CD14-positive monocyte (primary cell): ENCODE results near the gene RMI2. TPM values are rescaled to one million over a fixed set of nuclear protein-coding genes. Genes with fewer than 3 reads are reported as not detected.

ENCODE experiments used
- DNase-seq, 3 donors: peaks; one replicate each; pipeline ENCODE4 v3.0.0-alpha.2; 2011 to 2022
- H2AFZ ChIP-seq: 2 replicates; pipeline ENCODE4 v1.6.0; 2012; ENCODE audit warnings: mild to moderate bottlenecking, low read depth, low read length, inconsistent platforms; ENCODE audit not compliant: insufficient read depth, poor library complexity, severe bottlenecking
- H3K27ac ChIP-seq, 2 donors: 1 replicate in 1 of 2; 2 replicates in 1 of 2; pipeline ENCODE4 v1.5.1; 2012 to 2013; ENCODE audit warnings: low read length in 2 of 2, control low read depth in 1 of 2, inconsistent platforms in 1 of 2, low read depth in 1 of 2, mild to moderate bottlenecking in 1 of 2
- H3K27me3 ChIP-seq, 2 donors: one replicate each; pipeline versions ENCODE4 v1.6.0 to v1.6.1; 2011 to 2013; ENCODE audit warnings: low read length in 2 of 2; ENCODE audit not compliant: control insufficient read depth in 2 of 2, insufficient read depth in 2 of 2
- H3K36me3 ChIP-seq, 2 donors: replicated peaks in 1 of 2; 1 replicate in 1 of 2; 2 replicates in 1 of 2; pipeline versions ENCODE4 v1.5.1 to v1.6.1; 2012 to 2013; ENCODE audit warnings: low read length in 2 of 2, control low read depth in 1 of 2, inconsistent platforms in 1 of 2, mild to moderate bottlenecking in 1 of 2; ENCODE audit not compliant: insufficient read depth in 2 of 2, control insufficient read depth in 1 of 2
- H3K4me1 ChIP-seq, 2 donors: 1 replicate in 1 of 2; 2 replicates in 1 of 2; pipeline versions ENCODE4 v1.5.1 to v1.6.1; 2012 to 2013; ENCODE audit warnings: low read length in 2 of 2, control low read depth in 1 of 2, inconsistent platforms in 1 of 2, mild to moderate bottlenecking in 1 of 2, moderate library complexity in 1 of 2; ENCODE audit not compliant: insufficient read depth in 2 of 2, control insufficient read depth in 1 of 2
- H3K4me2 ChIP-seq: replicated peaks from 2 replicates; pipeline ENCODE3; 2012; ENCODE audit warnings: low read length, moderate library complexity, mild to moderate bottlenecking; ENCODE audit not compliant: poor library complexity, severe bottlenecking; ENCODE audit errors: extremely low read depth
- H3K4me3 ChIP-seq, 3 experiments: fragments of 200-600 bp in 1 of 3; sonication (generic) in 1 of 3; replicated peaks in 1 of 3; 1 replicate in 2 of 3; 2 replicates in 1 of 3; pipeline ENCODE4 v1.5.1; 2011 to 2013; ENCODE audit warnings: low read length in 3 of 3, mild to moderate bottlenecking in 3 of 3, control low read depth in 2 of 3, low read depth in 2 of 3, inconsistent platforms in 1 of 3, moderate library complexity in 1 of 3
- H3K79me2 ChIP-seq: 2 replicates; pipeline ENCODE4 v1.6.0; 2012; ENCODE audit warnings: mild to moderate bottlenecking, control low read depth, inconsistent platforms, low read length, moderate library complexity; ENCODE audit not compliant: insufficient read depth
- H3K9ac ChIP-seq: 2 replicates; pipeline ENCODE4 v1.6.0; 2017; ENCODE audit warnings: low read length, mild to moderate bottlenecking; ENCODE audit not compliant: insufficient read depth, poor library complexity, severe bottlenecking
- H3K9me3 ChIP-seq, 2 donors: replicated peaks in 1 of 2; 1 replicate in 1 of 2; 2 replicates in 1 of 2; pipeline versions ENCODE4 v1.5.1 to v1.6.1; 2012 to 2013; ENCODE audit warnings: low read length in 2 of 2, control low read depth in 1 of 2; ENCODE audit not compliant: control insufficient read depth in 1 of 2, insufficient read depth in 1 of 2
- H4K20me1 ChIP-seq: 2 replicates; pipeline ENCODE4 v1.6.0; 2012; ENCODE audit warnings: mild to moderate bottlenecking, low read length, control low read depth, moderate library complexity; ENCODE audit not compliant: insufficient read depth
- H3K27ac Mint-ChIP-seq, 7 donors: one replicate each; pipeline ENCODE4 v1.8.0; 2020; ENCODE audit warnings: mild to moderate bottlenecking in 7 of 7, mixed read lengths in 7 of 7, moderate library complexity in 6 of 7, inconsistent platforms in 2 of 7
- H3K27me3 Mint-ChIP-seq, 3 donors: one replicate each; pipeline ENCODE4 v1.8.0; 2021 to 2022; ENCODE audit warnings: low read depth in 3 of 3, mild to moderate bottlenecking in 3 of 3, mixed read lengths in 3 of 3, moderate library complexity in 3 of 3, inconsistent platforms in 1 of 3
- H3K36me3 Mint-ChIP-seq, 2 donors: one replicate each; pipeline ENCODE4 v1.8.0; 2020; ENCODE audit warnings: mixed read lengths in 2 of 2, inconsistent platforms in 1 of 2, mild to moderate bottlenecking in 1 of 2
- H3K4me1 Mint-ChIP-seq: one replicate; pipeline ENCODE4 v1.8.0; 2020; ENCODE audit warnings: mild to moderate bottlenecking, mixed read lengths
- H3K4me3 Mint-ChIP-seq, 2 donors: one replicate each; pipeline ENCODE4 v1.8.0; 2020; ENCODE audit warnings: mild to moderate bottlenecking in 2 of 2, mixed read lengths in 2 of 2, moderate library complexity in 1 of 2
- H3K9me3 Mint-ChIP-seq, 7 donors: one replicate each; pipeline ENCODE4 v1.8.0; 2020 to 2022; ENCODE audit warnings: mixed read lengths in 7 of 7, mild to moderate bottlenecking in 6 of 7, moderate library complexity in 6 of 7, inconsistent platforms in 2 of 7
- WGBS: methylation state at CpG from one replicate; pipeline ENCODE4 v1.1.5; 2013; ENCODE audit warnings: missing lambda C conversion rate; ENCODE audit not compliant: insufficient coverage; 5-methylcytosine and 5-hydroxymethylcytosine counted together
- intact Hi-C, 2 donors: fragments of 100-400 bp; cut with micrococcal nuclease; formaldehyde crosslinking; loops; one replicate each; pipeline versions ENCODE4 v1.15.0 to v1.15.1; 2023
- polyA plus RNA-seq, 3 donors: library from polyadenylated mRNA; depleted of rRNA in 1 of 3; unstranded in 2 of 3; stranded (reverse) in 1 of 3; fragments of 300-500 nt in 2 of 3; fragments of >200 nt in 1 of 3; fragmentation: Illumina TruSeq in 2 of 3; gene quantifications; 1 replicate in 2 of 3; 2 replicates in 1 of 3; pipeline ENCODE4 v1.2.3, GENCODE V29; 2012 to 2021
- TF ChIP-seq, protein P1 (sequence below): fragments of 200-600 bp; IDR thresholded peaks from one replicate; pipeline ENCODE4 v1.8.0; 2022; ENCODE audit warnings: antibody characterized with exemption, mild to moderate bottlenecking

Gene RMI2
- polyA plus RNA-seq, 3 donors = 0.17 to 0.24 (median 0.23) TPM

DNA sequence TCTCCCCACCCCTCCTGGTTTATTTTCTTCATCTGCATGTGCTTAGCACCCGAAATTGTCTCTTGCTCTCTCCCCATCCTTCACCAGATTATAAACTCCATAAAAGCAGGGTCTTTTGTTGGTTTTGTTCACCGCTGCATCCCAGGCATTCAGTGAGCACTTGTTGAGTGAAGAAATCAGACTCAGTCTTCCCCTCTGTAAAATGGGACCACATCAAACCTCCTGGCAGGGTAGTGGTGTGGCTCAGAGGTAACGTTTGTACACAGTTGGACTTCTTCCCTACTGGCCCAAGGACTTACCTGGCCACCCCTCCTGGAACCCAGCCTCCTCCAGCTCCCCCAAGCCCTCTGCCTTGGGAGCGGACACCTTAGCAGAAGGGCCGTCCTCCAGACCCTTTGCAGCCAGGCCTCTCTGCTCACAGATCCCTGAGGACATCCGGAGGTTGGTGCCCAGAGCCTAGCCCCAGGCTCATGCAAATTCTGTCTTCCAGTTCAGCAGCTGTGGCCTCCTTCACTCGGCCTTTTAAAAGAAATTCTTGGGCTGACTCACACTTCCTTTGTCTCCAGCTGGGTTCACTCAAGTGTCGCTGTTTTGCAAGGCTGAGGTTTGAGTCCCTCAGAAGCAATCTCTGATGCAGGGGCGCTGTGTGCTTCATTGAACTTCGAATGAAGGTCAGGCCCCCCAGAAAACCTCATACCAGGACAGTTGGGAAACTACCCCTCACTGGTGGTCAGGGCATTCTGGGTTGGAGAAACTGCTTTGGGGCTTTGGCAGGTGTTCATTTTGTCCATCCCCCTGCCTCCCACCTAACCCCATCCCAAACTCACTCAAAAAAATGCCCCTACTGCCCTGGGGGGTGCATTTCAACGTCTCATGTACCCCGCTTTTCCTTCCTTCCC, 16.8 kb upstream of the RMI2 start:
- Mint-ChIP-seq H3K4me3 (peak overlapping the region; percentile 53 to 90), H3K36me3 (peaks cover 5 to 13% of the 10 kb centered on the region in 2 donors), H3K27ac (peak overlapping the region in 6 of 7 donors; percentile 68 to 84 (median 74)), H3K27me3 (peaks cover 23 to 57% (median 24%) of the 10 kb centered on the region in 3 donors), H3K4me1 (peaks cover 52% of the 10 kb centered on the region), H3K9me3 (peaks cover 0 to 9% (median 3%) of the 10 kb centered on the region in 7 donors)
- Histone ChIP-seq H4K20me1 (no peaks in the 10 kb centered on the region), H3K9ac (no peak overlapping the region), H3K36me3 (no peaks in the 10 kb centered on the region), H3K4me2 (peak overlapping the region; percentile 53), H3K27ac (peak overlapping the region in 1 of 2 donors; percentile 10), H2AFZ (no peak overlapping the region), H3K27me3 (peaks cover 0 to 6% of the 10 kb centered on the region in 2 donors), H3K4me3 (peak overlapping the region in 1 of 3 experiments; percentile 59), H3K9me3 (no peaks in the 10 kb centered on the region), H3K79me2 (no peaks in the 10 kb centered on the region), H3K4me1 (peaks cover 42 to 50% of the 10 kb centered on the region in 2 donors)
- TF ChIP-seq, protein P1, sequence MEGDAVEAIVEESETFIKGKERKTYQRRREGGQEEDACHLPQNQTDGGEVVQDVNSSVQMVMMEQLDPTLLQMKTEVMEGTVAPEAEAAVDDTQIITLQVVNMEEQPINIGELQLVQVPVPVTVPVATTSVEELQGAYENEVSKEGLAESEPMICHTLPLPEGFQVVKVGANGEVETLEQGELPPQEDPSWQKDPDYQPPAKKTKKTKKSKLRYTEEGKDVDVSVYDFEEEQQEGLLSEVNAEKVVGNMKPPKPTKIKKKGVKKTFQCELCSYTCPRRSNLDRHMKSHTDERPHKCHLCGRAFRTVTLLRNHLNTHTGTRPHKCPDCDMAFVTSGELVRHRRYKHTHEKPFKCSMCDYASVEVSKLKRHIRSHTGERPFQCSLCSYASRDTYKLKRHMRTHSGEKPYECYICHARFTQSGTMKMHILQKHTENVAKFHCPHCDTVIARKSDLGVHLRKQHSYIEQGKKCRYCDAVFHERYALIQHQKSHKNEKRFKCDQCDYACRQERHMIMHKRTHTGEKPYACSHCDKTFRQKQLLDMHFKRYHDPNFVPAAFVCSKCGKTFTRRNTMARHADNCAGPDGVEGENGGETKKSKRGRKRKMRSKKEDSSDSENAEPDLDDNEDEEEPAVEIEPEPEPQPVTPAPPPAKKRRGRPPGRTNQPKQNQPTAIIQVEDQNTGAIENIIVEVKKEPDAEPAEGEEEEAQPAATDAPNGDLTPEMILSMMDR = no peak
- 7% methylated on average over 7 of the region's 12 CpGs for WGBS
- intact Hi-C loops = no loop called here
- DNase-seq = peak; percentile 71 to 82 (median 77)

GRCh38 chr16:11329071-11329491, 16.2 kb upstream of the RMI2 start:
- intact Hi-C loops = no loop called here
- H3K4me3 Mint-ChIP-seq = peak overlapping the region; percentile 53 to 90
- WGBS = no CpG with 5 or more reads among the region's 6 CpGs
- TF ChIP-seq, protein P1 = no peak
- H3K4me1 Mint-ChIP-seq = peaks cover 52% of the 10 kb centered on the region
- Histone ChIP-seq H3K27ac (no peak overlapping the region), H4K20me1 (no peaks in the 10 kb centered on the region), H3K4me3 (peak overlapping the region in 1 of 3 experiments; percentile 59), H3K27me3 (peaks cover 0 to 7% of the 10 kb centered on the region in 2 donors), H3K9me3 (no peaks in the 10 kb centered on the region), H3K4me1 (peaks cover 42 to 50% of the 10 kb centered on the region in 2 donors), H3K4me2 (peak overlapping the region; percentile 53), H2AFZ (no peak overlapping the region), H3K36me3 (no peaks in the 10 kb centered on the region), H3K9ac (no peak overlapping the region), H3K79me2 (no peaks in the 10 kb centered on the region)
- peaks cover 27 to 59% (median 28%) of the 10 kb centered on the region in 3 donors for H3K27me3 Mint-ChIP-seq
- H3K36me3 Mint-ChIP-seq = peaks cover 5 to 13% of the 10 kb centered on the region in 2 donors
- H3K27ac Mint-ChIP-seq = peak overlapping the region in 5 of 7 donors; percentile 11 to 84 (median 61)
- H3K9me3 Mint-ChIP-seq = peaks cover 0 to 9% (median 3%) of the 10 kb centered on the region in 7 donors
- DNase-seq = no peak
